Tibial artery (tissue), 4 donors: ENCODE measurements around the gene TCAF1.

Source experiments
- DNase-seq, 2 donors: peaks; one replicate each; pipeline ENCODE4 v3.0.0-alpha.2; 2019
- H3K27ac ChIP-seq, 2 donors: fragments of 200-600 bp; sonication (generic) in 1 of 2; 1 replicate in 1 of 2; 2 replicates in 1 of 2; pipeline ENCODE4 v1.5.1; 2018 to 2019; ENCODE audit warnings: mild to moderate bottlenecking in 1 of 2
- H3K27me3 ChIP-seq, 2 donors: fragments of 200-600 bp; sonication (generic) in 1 of 2; one replicate each; pipeline versions ENCODE4 v1.5.1 to v1.6.0; 2016 to 2019
- H3K36me3 ChIP-seq, 3 donors: fragments of 200-600 bp; sonication (generic) in 2 of 3; one replicate each; pipeline ENCODE4 v1.5.1; 2016 to 2019; ENCODE audit warnings: mild to moderate bottlenecking in 2 of 3
- H3K4me1 ChIP-seq, 4 donors: fragments of 200-600 bp; sonication (generic) in 2 of 4; 1 replicate in 3 of 4; 2 replicates in 1 of 4; pipeline ENCODE4 v1.5.1; 2016 to 2019
- H3K4me3 ChIP-seq, 2 donors: fragments of 200-600 bp; sonication (generic) in 1 of 2; 1 replicate in 1 of 2; 2 replicates in 1 of 2; pipeline ENCODE4 v1.5.1; 2018 to 2019; ENCODE audit warnings: mild to moderate bottlenecking in 2 of 2
- H3K9me3 ChIP-seq, 3 donors: fragments of 200-600 bp; sonication (generic) in 1 of 3; one replicate each; pipeline ENCODE4 v1.5.1; 2016 to 2019
- intact Hi-C: fragments of 100-400 bp; cut with DNase I; formaldehyde crosslinking; loops from one replicate; pipeline ENCODE4 v1.15.0; 2023; ENCODE audit warnings: low total_unique reads
- TF ChIP-seq, protein P1 (sequence below), 2 experiments: fragments of 200-600 bp in 1 of 2; fragments of 450-650 bp in 1 of 2; IDR thresholded peaks; one replicate each; pipeline ENCODE4 v1.5.1; 2017 to 2019; ENCODE audit warnings: antibody characterized with exemption in 2 of 2, mild to moderate bottlenecking in 1 of 2, moderate library complexity in 1 of 2

Gene TCAF1

DNA sequence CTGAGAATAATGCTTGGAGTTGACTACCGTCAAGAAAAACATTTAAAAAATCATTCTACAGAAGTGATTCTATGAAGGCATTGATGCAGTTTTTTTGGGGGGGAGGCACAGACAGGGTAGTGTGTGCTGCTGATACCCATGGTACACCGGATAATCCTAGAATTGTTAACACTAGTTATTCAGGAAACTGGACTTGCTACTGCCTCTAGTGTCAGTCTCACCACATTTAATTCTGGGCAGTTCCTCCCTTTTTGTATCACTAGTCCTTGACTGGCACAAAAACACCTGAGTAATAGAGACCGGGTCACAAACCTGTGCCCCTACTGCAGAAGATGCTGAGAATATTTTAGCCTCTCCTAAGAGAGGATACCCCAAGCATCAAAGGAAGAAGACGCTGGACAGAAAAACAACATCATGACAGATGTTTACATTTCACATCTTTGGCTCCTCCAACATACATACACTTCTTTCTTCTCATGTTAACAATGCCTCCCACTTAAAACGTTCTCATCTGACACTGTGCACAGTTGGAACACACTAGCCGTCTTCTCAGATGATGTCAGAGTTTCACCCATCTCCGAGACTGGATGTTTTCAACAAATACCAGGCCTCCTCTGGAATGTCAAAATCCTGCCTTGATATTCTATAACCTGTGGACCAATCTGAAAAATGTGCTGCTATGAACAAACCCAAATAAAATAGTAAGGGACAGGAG is 13.1 kb upstream of the TCAF1 start:
- H3K27ac ChIP-seq, result no peak overlapping the region
- H3K4me3 ChIP-seq, result no peak overlapping the region
- H3K4me1 ChIP-seq, result peaks cover 0 to 6% (median 0%) of the 10 kb centered on the region in 4 donors
- intact Hi-C loops, result no loop called here
- DNase-seq, result no peak
- no peaks in the 10 kb centered on the region for H3K9me3 ChIP-seq
- TF ChIP-seq, protein P1, sequence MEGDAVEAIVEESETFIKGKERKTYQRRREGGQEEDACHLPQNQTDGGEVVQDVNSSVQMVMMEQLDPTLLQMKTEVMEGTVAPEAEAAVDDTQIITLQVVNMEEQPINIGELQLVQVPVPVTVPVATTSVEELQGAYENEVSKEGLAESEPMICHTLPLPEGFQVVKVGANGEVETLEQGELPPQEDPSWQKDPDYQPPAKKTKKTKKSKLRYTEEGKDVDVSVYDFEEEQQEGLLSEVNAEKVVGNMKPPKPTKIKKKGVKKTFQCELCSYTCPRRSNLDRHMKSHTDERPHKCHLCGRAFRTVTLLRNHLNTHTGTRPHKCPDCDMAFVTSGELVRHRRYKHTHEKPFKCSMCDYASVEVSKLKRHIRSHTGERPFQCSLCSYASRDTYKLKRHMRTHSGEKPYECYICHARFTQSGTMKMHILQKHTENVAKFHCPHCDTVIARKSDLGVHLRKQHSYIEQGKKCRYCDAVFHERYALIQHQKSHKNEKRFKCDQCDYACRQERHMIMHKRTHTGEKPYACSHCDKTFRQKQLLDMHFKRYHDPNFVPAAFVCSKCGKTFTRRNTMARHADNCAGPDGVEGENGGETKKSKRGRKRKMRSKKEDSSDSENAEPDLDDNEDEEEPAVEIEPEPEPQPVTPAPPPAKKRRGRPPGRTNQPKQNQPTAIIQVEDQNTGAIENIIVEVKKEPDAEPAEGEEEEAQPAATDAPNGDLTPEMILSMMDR (IDR thresholded peaks at IDR 0.05), result no peak
- H3K27me3 ChIP-seq, result no peaks in the 10 kb centered on the region
- no peaks in the 10 kb centered on the region for H3K36me3 ChIP-seq

DNA sequence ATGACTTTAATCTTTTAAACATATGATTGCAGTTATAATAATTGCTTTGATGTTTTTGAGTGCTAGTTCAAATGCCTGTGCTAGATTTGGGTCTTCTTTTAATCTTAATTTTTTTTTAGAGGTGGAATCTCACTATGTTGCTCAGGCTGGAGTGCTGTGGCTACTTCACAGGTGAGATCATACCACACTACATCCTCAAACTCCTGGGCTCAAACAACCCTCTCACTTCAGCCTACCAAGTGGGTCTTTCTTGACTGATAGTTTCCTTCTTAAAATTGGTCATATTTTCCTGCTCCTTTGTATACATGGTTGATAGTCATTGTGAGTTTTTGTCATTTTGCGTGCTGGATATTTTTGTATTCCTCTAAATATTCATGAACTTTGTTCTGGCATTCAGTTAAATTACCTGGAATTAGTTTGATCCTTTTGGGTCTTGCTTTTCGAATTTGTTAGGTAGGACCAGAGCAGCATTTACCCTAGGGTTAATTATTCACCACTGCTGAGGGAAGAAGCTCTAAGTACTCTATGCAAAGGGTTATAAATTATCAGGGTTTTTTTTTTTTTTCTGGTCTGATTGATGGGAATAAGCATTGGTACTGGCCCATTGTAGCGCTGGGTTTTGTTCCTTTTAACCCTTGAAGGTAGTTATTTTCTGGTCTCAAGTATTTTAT is 12.1 kb upstream of the TCAF1 start:
- H3K27me3 ChIP-seq, result no peaks in the 10 kb centered on the region
- H3K4me3 ChIP-seq, result no peak overlapping the region
- intact Hi-C loops, result no loop called here
- DNase-seq, result no peak
- H3K36me3 ChIP-seq, result no peaks in the 10 kb centered on the region
- no peaks in the 10 kb centered on the region for H3K9me3 ChIP-seq
- TF ChIP-seq, protein P1 (IDR thresholded peaks at IDR 0.05), result no peak
- H3K4me1 ChIP-seq, result peaks cover 0 to 6% (median 0%) of the 10 kb centered on the region in 4 donors
- H3K27ac ChIP-seq, result no peak overlapping the region

DNA sequence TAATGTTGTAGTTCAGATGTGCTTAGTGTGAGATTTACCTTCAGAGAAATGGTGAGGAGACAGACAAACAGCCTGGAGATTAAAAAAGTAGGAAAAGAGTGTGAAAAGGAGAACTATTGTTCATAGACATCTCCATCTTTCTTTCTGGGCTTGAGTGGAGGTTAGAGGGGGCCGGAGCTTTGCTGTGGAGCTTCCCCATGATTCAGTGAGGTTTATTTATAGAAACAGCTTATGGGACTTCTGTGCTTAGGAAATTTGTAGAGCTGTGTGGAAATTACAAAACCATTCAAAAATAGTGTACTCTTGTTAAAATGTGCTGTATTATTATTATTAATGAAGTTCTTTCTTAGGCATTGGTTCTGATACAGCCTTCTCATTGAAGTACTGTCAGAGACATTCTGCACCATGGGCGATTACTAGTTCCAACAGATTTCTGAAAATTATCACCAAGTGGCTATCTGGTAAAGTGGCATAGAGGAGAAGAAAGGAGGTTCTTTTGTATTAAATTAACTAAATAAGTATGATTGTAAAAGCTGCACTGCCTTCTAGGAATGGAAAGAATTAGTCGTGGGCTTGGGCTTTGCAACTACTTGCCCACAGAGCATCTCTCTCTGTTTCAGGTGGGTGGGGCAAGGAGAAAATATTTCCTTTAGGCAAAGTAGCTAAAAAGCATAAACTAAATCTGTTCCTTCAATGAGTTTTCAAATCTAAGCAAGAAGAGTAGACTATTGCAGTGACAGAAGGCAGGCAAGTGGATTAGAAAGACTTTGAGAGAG is 8.7 kb upstream of the TCAF1 start:
- DNase-seq, result no peak
- TF ChIP-seq, protein P1 (IDR thresholded peaks at IDR 0.05), result no peak
- Histone ChIP-seq H3K4me1 (peaks cover 0 to 16% (median 0%) of the 10 kb centered on the region in 4 donors), H3K36me3 (no peaks in the 10 kb centered on the region), H3K9me3 (no peaks in the 10 kb centered on the region), H3K27me3 (no peaks in the 10 kb centered on the region), H3K4me3 (no peak overlapping the region), H3K27ac (no peak overlapping the region)
- intact Hi-C loops, result no loop called here

DNA sequence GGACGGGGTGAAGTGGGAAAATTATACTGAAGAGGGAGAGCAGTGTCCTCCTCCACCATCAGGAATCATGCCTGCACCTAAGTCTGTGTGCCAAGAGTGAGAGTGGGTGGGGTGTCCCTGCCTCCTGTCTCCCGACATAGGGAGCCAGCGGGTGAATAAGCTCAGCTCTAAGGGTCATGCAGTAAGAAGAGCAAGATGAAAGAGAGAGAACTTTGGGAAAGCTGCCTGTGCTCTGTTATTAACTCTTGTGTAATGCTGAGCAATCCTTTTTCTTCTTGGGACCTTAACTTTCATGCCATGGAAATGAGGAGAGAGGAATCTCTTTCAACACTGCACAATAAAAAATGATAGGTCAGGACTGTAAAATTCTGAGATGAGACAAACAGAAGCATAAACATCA is 7.9 kb upstream of the TCAF1 start:
- no peak for DNase-seq
- H3K27ac ChIP-seq, result no peak overlapping the region
- intact Hi-C loops, result no loop called here
- no peak overlapping the region for H3K4me3 ChIP-seq
- H3K9me3 ChIP-seq, result no peaks in the 10 kb centered on the region
- TF ChIP-seq, protein P1 (IDR thresholded peaks at IDR 0.05), result no peak
- no peaks in the 10 kb centered on the region for H3K27me3 ChIP-seq
- H3K36me3 ChIP-seq, result no peaks in the 10 kb centered on the region
- peaks cover 0 to 23% (median 4%) of the 10 kb centered on the region in 4 donors for H3K4me1 ChIP-seq

DNA sequence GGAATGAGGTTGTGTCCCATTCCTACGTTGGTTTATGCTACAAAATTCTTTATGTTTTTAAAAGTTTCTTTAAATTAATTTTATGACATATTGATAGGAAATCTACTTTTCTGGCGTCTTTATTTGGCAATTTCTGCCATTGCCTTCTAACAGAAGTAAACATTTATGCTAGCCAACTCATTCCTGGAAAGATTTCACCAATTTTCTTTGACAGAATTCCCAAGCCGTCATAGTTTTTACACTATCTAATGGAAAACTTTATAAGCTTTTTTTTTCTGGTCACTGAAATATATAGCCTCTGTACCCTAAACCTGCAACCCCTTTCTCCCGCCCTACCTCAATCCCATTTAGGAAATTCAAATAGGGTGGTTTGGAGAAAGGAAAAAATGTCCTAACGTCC is 6.1 kb upstream of the TCAF1 start:
- no peak overlapping the region for H3K27ac ChIP-seq
- H3K36me3 ChIP-seq, result no peaks in the 10 kb centered on the region
- peaks cover 0 to 23% (median 6%) of the 10 kb centered on the region in 4 donors for H3K4me1 ChIP-seq
- TF ChIP-seq, protein P1 (IDR thresholded peaks at IDR 0.05), result no peak
- no peak for DNase-seq
- H3K27me3 ChIP-seq, result no peaks in the 10 kb centered on the region
- intact Hi-C loops, result no loop called here
- H3K9me3 ChIP-seq, result no peaks in the 10 kb centered on the region
- H3K4me3 ChIP-seq, result no peak overlapping the region
